K562 (cell line): ENCODE data around the gene FBXW7. TPM values are rescaled to one million over a fixed set of nuclear protein-coding genes. Genes with fewer than 3 reads are reported as not detected.
A peak's percentile ranks its signal among the peaks of the same experiment; 100 is the strongest.

Source experiments
- ATAC-seq: fragments of 200-7000 bp; cut with Tn5 transposase; 3 replicates; pipeline ENCODE4 v1.9.1; 2020; ENCODE audit warnings: moderate library complexity
- BruUV-seq: library from RNA; stranded (reverse); fragments of 400-500 nt; replicated peaks from 2 replicates; lab custom pipeline; 2021; lab: Mats Ljungman, UMichigan
- CTCF ChIA-PET: fragments of 300-600 bp; formaldehyde crosslinking; extraction: SDS; loops from one replicate; lab custom pipeline; 2021; ENCODE audit warnings: low intra/inter-chr PET ratio; lab: Yijun Ruan, JAX
- POLR2A ChIA-PET: fragments of 300-600, 350-650 bp; sonication (Branson Sonifier 250); formaldehyde crosslinking; extraction: SDS; loops from one replicate; lab custom pipeline; 2021; ENCODE audit warnings: antibody characterized with exemption, inconsistent platforms; lab: Yijun Ruan, JAX
- DNase-seq, 4 experiments: peaks; one replicate each; pipeline versions ENCODE4 v3.0.0 to v3.0.0-alpha.2; 2011 to 2018; ENCODE audit warnings: low spot score in 3 of 4, mixed read lengths in 3 of 4; ENCODE audit errors: extremely low read depth in 1 of 4
- FAIRE-seq: peaks from 2 replicates; lab custom pipeline; 2011; peaks lifted over from hg19 to GRCh38; lab: Jason Lieb, UNC
- H2AFZ ChIP-seq: 2 replicates; pipeline ENCODE4 v1.6.0; 2011; ENCODE audit warnings: low read depth, low read length, control low read depth, inconsistent platforms
- H3K27ac ChIP-seq: fragments of 200-600 bp; 3 replicates; pipeline ENCODE4 v1.8.0; 2011; ENCODE audit warnings: low read depth, mild to moderate bottlenecking, control low read depth, inconsistent platforms, low read length, moderate library complexity, mixed read lengths; ENCODE audit errors: extremely low read depth
- H3K27me3 ChIP-seq, 2 experiments: fragments of 300-600 bp in 1 of 2; 2 replicates in 1 of 2; 3 replicates in 1 of 2; pipeline versions ENCODE4 v1.6.0 to v1.8.0; 2011; ENCODE audit warnings: inconsistent platforms in 2 of 2, low read length in 2 of 2, mild to moderate bottlenecking in 1 of 2, mixed read lengths in 1 of 2, moderate library complexity in 1 of 2; ENCODE audit not compliant: control insufficient read depth in 2 of 2, insufficient read depth in 2 of 2
- H3K36me3 ChIP-seq: fragments of 300-600 bp; 3 replicates; pipeline ENCODE4 v1.8.0; 2011; ENCODE audit warnings: mild to moderate bottlenecking, low read length, inconsistent platforms; ENCODE audit not compliant: control insufficient read depth, insufficient read depth
- H3K4me1 ChIP-seq, 2 experiments: fragments of 200-600 bp in 1 of 2; replicated peaks in 1 of 2; 2 replicates in 1 of 2; 3 replicates in 1 of 2; pipeline versions ENCODE4 v1.5.1 to v1.8.0; 2011; ENCODE audit warnings: inconsistent platforms in 2 of 2, low read length in 2 of 2, mild to moderate bottlenecking in 1 of 2, mixed read lengths in 1 of 2, moderate library complexity in 1 of 2; ENCODE audit not compliant: control insufficient read depth in 2 of 2, insufficient read depth in 2 of 2
- H3K4me2 ChIP-seq: 2 replicates; pipeline ENCODE4 v1.6.1; 2011; ENCODE audit warnings: low read length, control low read depth, inconsistent platforms, mixed read lengths; ENCODE audit not compliant: insufficient read depth
- H3K4me3 ChIP-seq: fragments of 200-600 bp; sonication (generic), shearing (Covaris generic); 2 replicates; pipeline ENCODE4 v1.5.1; 2016; ENCODE audit warnings: control low read depth, inconsistent platforms
- H3K79me2 ChIP-seq: fragments of 200-600 bp; 3 replicates; pipeline ENCODE4 v1.8.0; 2011; ENCODE audit warnings: low read length, inconsistent platforms; ENCODE audit not compliant: control insufficient read depth, insufficient read depth
- H3K9ac ChIP-seq, 2 experiments: 2 replicates each; pipeline versions ENCODE4 v1.6.0 to v1.6.1; 2011; ENCODE audit warnings: low read depth in 2 of 2, low read length in 2 of 2, control low read depth in 1 of 2, inconsistent platforms in 1 of 2, mild to moderate bottlenecking in 1 of 2, mixed read lengths in 1 of 2; ENCODE audit not compliant: insufficient read depth in 1 of 2
- H3K9me1 ChIP-seq: one replicate; pipeline ENCODE4 v1.6.0; 2011; ENCODE audit warnings: inconsistent platforms, mild to moderate bottlenecking, low read length, moderate library complexity; ENCODE audit not compliant: control insufficient read depth, insufficient read depth
- H3K9me3 ChIP-seq: replicated peaks from 2 replicates; pipeline ENCODE4 v1.5.1; 2011; ENCODE audit warnings: low read depth, low read length, inconsistent platforms; ENCODE audit not compliant: control insufficient read depth, insufficient read depth
- H4K20me1 ChIP-seq: replicated peaks from 2 replicates; pipeline ENCODE4 v1.6.1; 2011; ENCODE audit warnings: low read length, inconsistent platforms, mixed read lengths; ENCODE audit not compliant: control insufficient read depth, insufficient read depth
- C11orf30 ChIP-seq: fragments of 450-650 bp; IDR thresholded peaks from 2 replicates; pipeline ENCODE4 v1.6.1; 2016; ENCODE audit warnings: low read depth, mild to moderate bottlenecking
- EZH2 ChIP-seq: IDR thresholded peaks from 2 replicates; pipeline ENCODE4 v1.6.1; 2012; ENCODE audit warnings: low read depth, mild to moderate bottlenecking, inconsistent platforms, low read length, borderline replicate concordance
- GABPB1 ChIP-seq: sonication (generic); formaldehyde crosslinking; IDR thresholded peaks from 2 replicates; pipeline ENCODE4 v1.8.0; 2022; ENCODE audit warnings: mild to moderate bottlenecking, missing genetic modification reagents
- MAFG ChIP-seq: fragments of 450-650 bp; conservative IDR thresholded peaks from 2 replicates; pipeline ENCODE4 v1.6.1; 2016; ENCODE audit warnings: missing genetic modification characterization, missing compliant biosample characterization
- NFIX ChIP-seq: fragments of 250-450 bp; sonication (Bioruptor Pico); IDR thresholded peaks from 2 replicates; pipeline ENCODE4 v1.4.0; 2020; ENCODE audit warnings: low read depth, mild to moderate bottlenecking, moderate library complexity
- PTTG1 ChIP-seq: fragments of 450-650 bp; IDR thresholded peaks from 2 replicates; pipeline ENCODE4 v1.6.1; 2016; ENCODE audit warnings: low read depth, mild to moderate bottlenecking, missing genetic modification characterization, missing compliant biosample characterization
- ZFP36 ChIP-seq: fragments of 150-350 bp; IDR thresholded peaks from 2 replicates; pipeline ENCODE4 v1.6.1; 2018; ENCODE audit warnings: low read length, low read depth; ENCODE audit not compliant: partially characterized antibody
- ZNF24 ChIP-seq: fragments of 450-650 bp; IDR thresholded peaks from 2 replicates; pipeline ENCODE4 v1.6.1; 2016
- ZNF316 ChIP-seq: fragments of 450-650 bp; IDR thresholded peaks from 2 replicates; pipeline ENCODE4 v1.6.1; 2016
- WGBS: fragments of 100-300 bp; shearing (Covaris generic); methylation state at CpG from one replicate; pipeline ENCODE4 v1.1.6; 2016; ENCODE audit warnings: low coverage, mixed read lengths; ENCODE audit not compliant: insufficient coverage; ENCODE audit errors: missing lambda C conversion rate; 5-methylcytosine and 5-hydroxymethylcytosine counted together
- in situ Hi-C: fragments of 300-500 bp; cut with MboI; formaldehyde crosslinking; loops from 4 replicates; pipeline ENCODE4 v1.15.0; 2018; ENCODE audit warnings: inconsistent platforms, mixed read lengths
- intact Hi-C: fragments of 100-400 bp; cut with micrococcal nuclease; formaldehyde crosslinking; loops from 2 replicates; pipeline ENCODE4 v1.14.2; 2022
- polyA plus RNA-seq, 8 experiments: library from polyadenylated mRNA; depleted of rRNA in 4 of 8; stranded (reverse) in 5 of 8; unstranded in 3 of 8; fragments of >200 nt; fragmentation: Nextera tagmentation in 2 of 8; fragmentation: Illumina TruSeq in 1 of 8; extraction: Ambion mirVana in 2 of 8; extraction: Trizol in 1 of 8; gene quantifications; 2 replicates each; pipeline versions ENCODE4 v1.2.1 to v1.2.3, GENCODE V29; 2011 to 2014; ENCODE audit warnings: inconsistent platforms in 1 of 8, missing spikeins in 1 of 8
- total RNA-seq, 7 experiments: library from RNA; depleted of rRNA in 6 of 7; stranded (reverse); fragments of >200 nt in 6 of 7; fragmentation: Illumina TruSeq in 2 of 7; extraction: Trizol in 2 of 7; gene quantifications; 2 replicates each; pipeline versions ENCODE4 v1.2.1 to v1.2.3, GENCODE V29; 2011 to 2021; ENCODE audit warnings: low replicate concordance in 1 of 7
- TF ChIP-seq, protein P1 (sequence below): fragments of 200-400 bp; formaldehyde crosslinking; IDR thresholded peaks from 2 replicates; pipeline ENCODE4 v1.6.1; 2017; ENCODE audit warnings: mild to moderate bottlenecking, low read depth, low read length, moderate library complexity
- TF ChIP-seq, protein P2 (sequence below): fragments of 450-650 bp; IDR thresholded peaks from 2 replicates; pipeline ENCODE4 v1.6.1; 2016; ENCODE audit warnings: low read depth, mild to moderate bottlenecking, moderate library complexity
- TF ChIP-seq, protein P3 (sequence below): sonication (generic); formaldehyde crosslinking; IDR thresholded peaks from 2 replicates; pipeline ENCODE4 v1.8.0; 2022; ENCODE audit warnings: mild to moderate bottlenecking, missing genetic modification reagents
- TF ChIP-seq, protein P4 (sequence below): IDR thresholded peaks from 2 replicates; pipeline ENCODE4 v1.6.1; 2011; ENCODE audit not compliant: insufficient read length; ENCODE audit errors: extremely low read depth

The FBXW7 gene
- total and polyA plus RNA-seq, 9 of the 15 experiments (the other 6 are each of a cell fraction or from before 2014, with no cell fraction given) = 6.8 to 44.2 (median 16.4) TPM

- TF ChIP-seq, protein P1, sequence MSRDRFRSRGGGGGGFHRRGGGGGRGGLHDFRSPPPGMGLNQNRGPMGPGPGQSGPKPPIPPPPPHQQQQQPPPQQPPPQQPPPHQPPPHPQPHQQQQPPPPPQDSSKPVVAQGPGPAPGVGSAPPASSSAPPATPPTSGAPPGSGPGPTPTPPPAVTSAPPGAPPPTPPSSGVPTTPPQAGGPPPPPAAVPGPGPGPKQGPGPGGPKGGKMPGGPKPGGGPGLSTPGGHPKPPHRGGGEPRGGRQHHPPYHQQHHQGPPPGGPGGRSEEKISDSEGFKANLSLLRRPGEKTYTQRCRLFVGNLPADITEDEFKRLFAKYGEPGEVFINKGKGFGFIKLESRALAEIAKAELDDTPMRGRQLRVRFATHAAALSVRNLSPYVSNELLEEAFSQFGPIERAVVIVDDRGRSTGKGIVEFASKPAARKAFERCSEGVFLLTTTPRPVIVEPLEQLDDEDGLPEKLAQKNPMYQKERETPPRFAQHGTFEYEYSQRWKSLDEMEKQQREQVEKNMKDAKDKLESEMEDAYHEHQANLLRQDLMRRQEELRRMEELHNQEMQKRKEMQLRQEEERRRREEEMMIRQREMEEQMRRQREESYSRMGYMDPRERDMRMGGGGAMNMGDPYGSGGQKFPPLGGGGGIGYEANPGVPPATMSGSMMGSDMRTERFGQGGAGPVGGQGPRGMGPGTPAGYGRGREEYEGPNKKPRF = no peak
Observed at GRCh38 chr4:152424396-152424795, 111.5 kb downstream of the FBXW7 start (continued).

- no peak overlapping the region for H3K4me2 ChIP-seq
- no peaks in the 10 kb centered on the region for H4K20me1 ChIP-seq
- 61% methylated on average over 1 of the region's 1 CpG for WGBS
- no peak overlapping the region for H3K4me3 ChIP-seq
- FAIRE-seq = no peak
- H3K36me3 ChIP-seq = no peaks in the 10 kb centered on the region; the same call in 2 of the 3 replicates
- H3K9me1 ChIP-seq = no peaks in the 10 kb centered on the region
- H2AFZ ChIP-seq = no peak overlapping the region
- TF ChIP-seq, protein P2, sequence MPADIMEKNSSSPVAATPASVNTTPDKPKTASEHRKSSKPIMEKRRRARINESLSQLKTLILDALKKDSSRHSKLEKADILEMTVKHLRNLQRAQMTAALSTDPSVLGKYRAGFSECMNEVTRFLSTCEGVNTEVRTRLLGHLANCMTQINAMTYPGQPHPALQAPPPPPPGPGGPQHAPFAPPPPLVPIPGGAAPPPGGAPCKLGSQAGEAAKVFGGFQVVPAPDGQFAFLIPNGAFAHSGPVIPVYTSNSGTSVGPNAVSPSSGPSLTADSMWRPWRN = no peak
- peak; percentile 64 for TF ChIP-seq C11orf30
- TF ChIP-seq ZNF24 = no peak
- no peak for TF ChIP-seq EZH2
- TF ChIP-seq PTTG1 (tag) = no peak
- no peak for TF ChIP-seq ZFP36
- TF ChIP-seq, protein P3, sequence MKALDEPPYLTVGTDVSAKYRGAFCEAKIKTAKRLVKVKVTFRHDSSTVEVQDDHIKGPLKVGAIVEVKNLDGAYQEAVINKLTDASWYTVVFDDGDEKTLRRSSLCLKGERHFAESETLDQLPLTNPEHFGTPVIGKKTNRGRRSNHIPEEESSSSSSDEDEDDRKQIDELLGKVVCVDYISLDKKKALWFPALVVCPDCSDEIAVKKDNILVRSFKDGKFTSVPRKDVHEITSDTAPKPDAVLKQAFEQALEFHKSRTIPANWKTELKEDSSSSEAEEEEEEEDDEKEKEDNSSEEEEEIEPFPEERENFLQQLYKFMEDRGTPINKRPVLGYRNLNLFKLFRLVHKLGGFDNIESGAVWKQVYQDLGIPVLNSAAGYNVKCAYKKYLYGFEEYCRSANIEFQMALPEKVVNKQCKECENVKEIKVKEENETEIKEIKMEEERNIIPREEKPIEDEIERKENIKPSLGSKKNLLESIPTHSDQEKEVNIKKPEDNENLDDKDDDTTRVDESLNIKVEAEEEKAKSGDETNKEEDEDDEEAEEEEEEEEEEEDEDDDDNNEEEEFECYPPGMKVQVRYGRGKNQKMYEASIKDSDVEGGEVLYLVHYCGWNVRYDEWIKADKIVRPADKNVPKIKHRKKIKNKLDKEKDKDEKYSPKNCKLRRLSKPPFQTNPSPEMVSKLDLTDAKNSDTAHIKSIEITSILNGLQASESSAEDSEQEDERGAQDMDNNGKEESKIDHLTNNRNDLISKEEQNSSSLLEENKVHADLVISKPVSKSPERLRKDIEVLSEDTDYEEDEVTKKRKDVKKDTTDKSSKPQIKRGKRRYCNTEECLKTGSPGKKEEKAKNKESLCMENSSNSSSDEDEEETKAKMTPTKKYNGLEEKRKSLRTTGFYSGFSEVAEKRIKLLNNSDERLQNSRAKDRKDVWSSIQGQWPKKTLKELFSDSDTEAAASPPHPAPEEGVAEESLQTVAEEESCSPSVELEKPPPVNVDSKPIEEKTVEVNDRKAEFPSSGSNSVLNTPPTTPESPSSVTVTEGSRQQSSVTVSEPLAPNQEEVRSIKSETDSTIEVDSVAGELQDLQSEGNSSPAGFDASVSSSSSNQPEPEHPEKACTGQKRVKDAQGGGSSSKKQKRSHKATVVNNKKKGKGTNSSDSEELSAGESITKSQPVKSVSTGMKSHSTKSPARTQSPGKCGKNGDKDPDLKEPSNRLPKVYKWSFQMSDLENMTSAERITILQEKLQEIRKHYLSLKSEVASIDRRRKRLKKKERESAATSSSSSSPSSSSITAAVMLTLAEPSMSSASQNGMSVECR (CRISPR knock-in tag) = no peak
- TF ChIP-seq NFIX (CRISPR knock-in tag) = no peak
- TF ChIP-seq GABPB1 = no peak
- peak; percentile 76 for TF ChIP-seq ZNF316
- TF ChIP-seq MAFG = peak; percentile 26; the same call in 1 of the 2 replicates
- TF ChIP-seq, protein P4, sequence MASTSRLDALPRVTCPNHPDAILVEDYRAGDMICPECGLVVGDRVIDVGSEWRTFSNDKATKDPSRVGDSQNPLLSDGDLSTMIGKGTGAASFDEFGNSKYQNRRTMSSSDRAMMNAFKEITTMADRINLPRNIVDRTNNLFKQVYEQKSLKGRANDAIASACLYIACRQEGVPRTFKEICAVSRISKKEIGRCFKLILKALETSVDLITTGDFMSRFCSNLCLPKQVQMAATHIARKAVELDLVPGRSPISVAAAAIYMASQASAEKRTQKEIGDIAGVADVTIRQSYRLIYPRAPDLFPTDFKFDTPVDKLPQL = no peak
- no TSS peak for BruUV-seq
- POLR2A ChIA-PET = no interaction called here
- in situ Hi-C loops = no loop called here
- no peaks in the 10 kb centered on the region for H3K4me1 ChIP-seq
- no peak for ATAC-seq
- H3K9me3 ChIP-seq = no peaks in the 10 kb centered on the region
- intact Hi-C loops = no loop called here
- CTCF ChIA-PET = no interaction called here
- H3K9ac ChIP-seq = no peak overlapping the region
- H3K79me2 ChIP-seq = no peaks in the 10 kb centered on the region
- H3K27ac ChIP-seq = no peak overlapping the region
- DNase-seq = no peak
- no peaks in the 10 kb centered on the region for H3K27me3 ChIP-seq
Observed at GRCh38 chr4:152422817-152423320, 113.0 kb downstream of the FBXW7 start.
